Uterus (tissue), 2 donors: ENCODE results near the gene INF2.

Source experiments
- POLR2A ChIP-seq, 2 donors: fragments of 450-650 bp; IDR thresholded peaks; one replicate each; pipeline ENCODE4 v1.6.1; 2016; ENCODE audit warnings: antibody characterized with exemption in 2 of 2, mild to moderate bottlenecking in 1 of 2, moderate library complexity in 1 of 2
- TF ChIP-seq, protein P1 (sequence below), 4 experiments: fragments of 200-600 bp in 2 of 4; fragments of 450-650 bp in 2 of 4; sonication (generic) in 2 of 4; IDR thresholded peaks; one replicate each; pipeline ENCODE4 v1.5.1; 2016 to 2019; ENCODE audit warnings: antibody characterized with exemption in 4 of 4, mild to moderate bottlenecking in 2 of 4, moderate library complexity in 1 of 4

- TF ChIP-seq, protein P1, sequence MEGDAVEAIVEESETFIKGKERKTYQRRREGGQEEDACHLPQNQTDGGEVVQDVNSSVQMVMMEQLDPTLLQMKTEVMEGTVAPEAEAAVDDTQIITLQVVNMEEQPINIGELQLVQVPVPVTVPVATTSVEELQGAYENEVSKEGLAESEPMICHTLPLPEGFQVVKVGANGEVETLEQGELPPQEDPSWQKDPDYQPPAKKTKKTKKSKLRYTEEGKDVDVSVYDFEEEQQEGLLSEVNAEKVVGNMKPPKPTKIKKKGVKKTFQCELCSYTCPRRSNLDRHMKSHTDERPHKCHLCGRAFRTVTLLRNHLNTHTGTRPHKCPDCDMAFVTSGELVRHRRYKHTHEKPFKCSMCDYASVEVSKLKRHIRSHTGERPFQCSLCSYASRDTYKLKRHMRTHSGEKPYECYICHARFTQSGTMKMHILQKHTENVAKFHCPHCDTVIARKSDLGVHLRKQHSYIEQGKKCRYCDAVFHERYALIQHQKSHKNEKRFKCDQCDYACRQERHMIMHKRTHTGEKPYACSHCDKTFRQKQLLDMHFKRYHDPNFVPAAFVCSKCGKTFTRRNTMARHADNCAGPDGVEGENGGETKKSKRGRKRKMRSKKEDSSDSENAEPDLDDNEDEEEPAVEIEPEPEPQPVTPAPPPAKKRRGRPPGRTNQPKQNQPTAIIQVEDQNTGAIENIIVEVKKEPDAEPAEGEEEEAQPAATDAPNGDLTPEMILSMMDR (IDR thresholded peaks at IDR 0.05) = no peak
- no peak for TF ChIP-seq POLR2A (IDR thresholded peaks at IDR 0.05)
Observed at GRCh38 chr14:104744484-104744883, 55.1 kb downstream of the INF2 start.
